Aortic smooth muscle cell (primary cell): ENCODE measurements around the gene OR56A5. TPM values are rescaled to one million over a fixed set of nuclear protein-coding genes. Genes with fewer than 3 reads are reported as not detected.

Experiments
- total RNA-seq: library from RNA; depleted of rRNA; stranded (reverse); fragments of >200 nt; gene quantifications from 2 replicates; pipeline ENCODE4 v1.2.3, GENCODE V29; 2014

Gene OR56A5, protein sequence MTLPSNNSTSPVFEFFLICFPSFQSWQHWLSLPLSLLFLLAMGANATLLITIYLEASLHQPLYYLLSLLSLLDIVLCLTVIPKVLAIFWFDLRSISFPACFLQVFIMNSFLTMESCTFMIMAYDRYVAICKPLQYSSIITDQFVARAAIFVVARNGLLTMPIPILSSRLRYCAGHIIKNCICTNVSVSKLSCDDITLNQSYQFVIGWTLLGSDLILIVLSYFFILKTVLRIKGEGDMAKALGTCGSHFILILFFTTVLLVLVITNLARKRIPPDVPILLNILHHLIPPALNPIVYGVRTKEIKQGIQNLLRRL
- not detected in 2 replicates for total RNA-seq

GRCh38 chr11:5968394-5968793 lies at the start of gene OR56A5:
TSS of gene OR56A5 (minus strand) at chr11:5968494. CDS start at chr11:5968494, 0 bp downstream.

DNA sequence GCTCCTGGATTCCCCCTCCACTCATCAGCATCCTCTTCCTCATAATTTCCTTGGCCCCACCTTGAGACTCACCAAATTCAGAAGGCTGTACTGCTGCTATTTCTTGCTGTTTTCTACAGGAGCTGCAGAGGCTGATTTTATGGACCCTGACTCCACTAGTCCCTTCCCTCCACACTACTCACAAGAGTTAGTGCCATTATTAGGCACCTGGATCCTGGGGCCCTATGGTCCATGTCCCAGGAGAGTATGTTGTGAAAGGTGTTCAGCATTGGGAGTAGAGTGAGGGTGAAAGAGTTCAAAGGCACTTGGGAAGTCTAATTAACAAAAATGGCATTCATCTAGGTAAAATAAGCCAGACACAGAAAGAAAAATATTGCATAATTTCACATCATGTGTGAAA lies 38.6 kb upstream of the OR56A5 start, which contains the start of gene OR56A4:
Gene OR56A4 (minus strand): TSS at position 101 of the 400 bp plus-strand sequence. CDS start 3,954 bp downstream, outside the sequence.

DNA sequence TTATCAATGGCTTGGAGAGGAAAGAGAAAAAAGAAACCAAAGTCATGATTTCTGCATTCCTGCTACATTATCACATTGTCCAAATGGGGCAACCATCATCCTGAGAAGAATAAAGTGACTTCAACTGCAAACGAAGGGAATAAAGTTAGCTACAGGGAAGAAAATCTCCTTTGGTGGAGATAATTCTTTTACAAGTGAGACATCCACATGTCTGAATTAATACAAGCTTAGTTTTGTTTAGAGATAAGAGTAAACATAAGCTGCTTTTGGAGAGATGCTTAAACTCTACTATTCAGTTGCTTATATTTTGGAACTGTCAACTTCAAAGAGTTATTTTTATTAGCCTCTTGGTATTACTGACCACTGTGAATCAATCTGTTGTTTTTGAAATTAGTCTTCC lies 18.6 kb upstream of the OR56A5 start, which contains the start of gene OR52L1:
Gene OR52L1 (minus strand): TSS at position 101 of the 400 bp plus-strand sequence. CDS start 55 bp downstream, at position 46.

DNA sequence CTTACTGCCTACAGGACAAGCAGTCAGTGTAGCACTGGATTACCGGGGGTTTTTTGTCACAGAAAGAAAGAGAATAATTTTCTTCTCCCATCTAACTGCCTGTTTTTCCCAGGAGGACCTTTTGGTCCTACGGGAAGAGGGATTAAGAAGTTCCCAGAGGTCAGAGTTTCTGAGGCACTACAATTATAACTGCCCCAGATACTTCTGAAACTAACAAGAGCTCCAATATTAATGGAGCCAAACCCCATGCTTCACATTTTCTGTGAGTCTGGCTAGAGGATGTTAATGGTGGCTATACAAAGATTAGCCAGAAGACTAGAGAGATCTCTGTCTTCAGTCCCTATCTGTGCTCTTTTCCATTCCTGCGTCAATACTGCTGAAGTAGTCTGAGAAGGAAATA lies 26.3 kb downstream of the OR56A5 start, which contains the start of gene OR56A3:
Gene OR56A3 (plus strand): TSS at position 301 of the 400 bp plus-strand sequence. CDS start 5,096 bp downstream, outside the sequence.

Other genes with a start within 250 kb of the OR56A5 start
- 0.06 TPM in 1 of 2 replicates, not detected in the other for gene OR56B1, start 232.0 kb downstream of the OR56A5 start, total RNA-seq
- not detected in 2 replicates for gene OR52N4, start 214.3 kb downstream of the OR56A5 start, total RNA-seq
- not detected in 2 replicates for gene OR52N5, start 185.1 kb downstream of the OR56A5 start, total RNA-seq
- not detected in 2 replicates for gene OR52N1, start 177.2 kb downstream of the OR56A5 start, total RNA-seq
- gene OR52N2, start 159.6 kb downstream of the OR56A5 start, total RNA-seq: not detected in 2 replicates
- not detected in 2 replicates for gene OR52E6, start 126.6 kb downstream of the OR56A5 start, total RNA-seq
- gene OR52E8, start 110.8 kb downstream of the OR56A5 start, total RNA-seq: not detected in 2 replicates
- not detected in 2 replicates for gene OR52E4, start 87.9 kb downstream of the OR56A5 start, total RNA-seq
- not detected in 2 replicates for gene OR52E5, start 75.3 kb downstream of the OR56A5 start, total RNA-seq
- not detected in 2 replicates for gene OR56A3, start 26.2 kb downstream of the OR56A5 start, total RNA-seq
- not detected in 2 replicates for gene OR52L1, start 18.5 kb upstream of the OR56A5 start, total RNA-seq
- gene OR56A4, start 38.5 kb upstream of the OR56A5 start, total RNA-seq: not detected in 2 replicates
- gene OR56A1, start 62.3 kb upstream of the OR56A5 start, total RNA-seq: not detected in 2 replicates
- gene OR56B4, start 139.2 kb upstream of the OR56A5 start, total RNA-seq: not detected in 2 replicates
- 0.06 TPM in 1 of 2 replicates, not detected in the other for gene OR52B2, start 201.8 kb upstream of the OR56A5 start, total RNA-seq
- not detected in 2 replicates for gene OR52W1, start 230.7 kb upstream of the OR56A5 start, total RNA-seq
- gene C11orf42, start 237.1 kb upstream of the OR56A5 start, total RNA-seq: not detected in 2 replicates